ENCODE measurements around the gene SAMD4A. TPM values are rescaled to one million over a fixed set of nuclear protein-coding genes. Genes with fewer than 3 reads are reported as not detected.

Gene SAMD4A
- total and polyA plus RNA-seq, 2 donors (not counting 1 experiment from before 2014, with no cell fraction given): 9.3 to 39.8 TPM

DNA sequence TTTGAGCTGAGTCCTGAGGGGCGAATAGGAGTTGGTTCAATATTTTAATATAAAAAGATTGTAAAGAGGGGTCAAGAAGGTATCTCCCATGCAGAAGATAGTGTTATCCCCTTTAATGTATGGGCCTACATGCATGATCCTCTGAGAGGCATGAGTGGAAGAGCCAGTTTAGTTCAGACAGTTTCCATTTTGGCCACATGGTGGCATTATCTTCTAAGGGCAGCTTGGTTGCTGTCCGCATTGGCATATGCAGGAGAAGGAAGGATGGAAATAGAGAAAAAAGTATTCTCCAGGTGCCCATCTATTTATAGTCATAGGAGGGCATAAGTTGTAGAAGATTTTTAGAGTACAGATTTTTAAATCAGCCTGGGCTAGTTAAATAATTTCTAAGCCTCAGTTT is 5.4 kb downstream of the SAMD4A start:
- Histone ChIP-seq H3K9me3 (ENCODE audit: control insufficient read depth, insufficient read depth, low read depth, low read length) (no peaks in the 10 kb centered on the region), H3K4me1 (ENCODE audit: control insufficient read depth, extremely low read depth, insufficient read depth, low read length) (peaks cover 26% of the 10 kb centered on the region), H3K4me3 (replicated peaks in 1 of 4; ENCODE audit: control extremely low read depth in 1 of 4, insufficient read depth in 1 of 4, low read depth in 3 of 4, low read length in 4 of 4) (no peak overlapping the region), H3K27ac (ENCODE audit: insufficient read depth, low read length) (no peak overlapping the region), H3K4me2 (ENCODE audit: extremely low read depth, insufficient read depth, low read length) (no peak overlapping the region), H3K36me3 (ENCODE audit: control insufficient read depth, insufficient read depth, low read length) (peaks cover 9% of the 10 kb centered on the region), H3K27me3 (ENCODE audit: control insufficient read depth, insufficient read depth, low read length) (no peaks in the 10 kb centered on the region), H2AFZ (ENCODE audit: low read length) (no peak overlapping the region), H3K9ac (ENCODE audit: insufficient read depth, low read length) (no peak overlapping the region), H3K79me2 (ENCODE audit: control insufficient read depth, insufficient read depth, low read length) (peaks cover 95% of the 10 kb centered on the region), H4K20me1 (ENCODE audit: control insufficient read depth, extremely low read depth, insufficient read depth, low read length) (no peaks in the 10 kb centered on the region)
- DNase-seq (ENCODE audit: low read depth in 2 of 2): peak in 1 of 2 donors; percentile 58
- TF ChIP-seq, protein P1, sequence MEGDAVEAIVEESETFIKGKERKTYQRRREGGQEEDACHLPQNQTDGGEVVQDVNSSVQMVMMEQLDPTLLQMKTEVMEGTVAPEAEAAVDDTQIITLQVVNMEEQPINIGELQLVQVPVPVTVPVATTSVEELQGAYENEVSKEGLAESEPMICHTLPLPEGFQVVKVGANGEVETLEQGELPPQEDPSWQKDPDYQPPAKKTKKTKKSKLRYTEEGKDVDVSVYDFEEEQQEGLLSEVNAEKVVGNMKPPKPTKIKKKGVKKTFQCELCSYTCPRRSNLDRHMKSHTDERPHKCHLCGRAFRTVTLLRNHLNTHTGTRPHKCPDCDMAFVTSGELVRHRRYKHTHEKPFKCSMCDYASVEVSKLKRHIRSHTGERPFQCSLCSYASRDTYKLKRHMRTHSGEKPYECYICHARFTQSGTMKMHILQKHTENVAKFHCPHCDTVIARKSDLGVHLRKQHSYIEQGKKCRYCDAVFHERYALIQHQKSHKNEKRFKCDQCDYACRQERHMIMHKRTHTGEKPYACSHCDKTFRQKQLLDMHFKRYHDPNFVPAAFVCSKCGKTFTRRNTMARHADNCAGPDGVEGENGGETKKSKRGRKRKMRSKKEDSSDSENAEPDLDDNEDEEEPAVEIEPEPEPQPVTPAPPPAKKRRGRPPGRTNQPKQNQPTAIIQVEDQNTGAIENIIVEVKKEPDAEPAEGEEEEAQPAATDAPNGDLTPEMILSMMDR (conservative IDR thresholded peaks at IDR 0.05 in 1 of 2, IDR thresholded peaks at IDR 0.05 in 1 of 2; ENCODE audit: low read depth in 1 of 2, low read length in 2 of 2): peak; percentile 39 to 50
- TF ChIP-seq EZH2 (IDR thresholded peaks at IDR 0.05; ENCODE audit: low read length, missing control alignments): no peak

DNA sequence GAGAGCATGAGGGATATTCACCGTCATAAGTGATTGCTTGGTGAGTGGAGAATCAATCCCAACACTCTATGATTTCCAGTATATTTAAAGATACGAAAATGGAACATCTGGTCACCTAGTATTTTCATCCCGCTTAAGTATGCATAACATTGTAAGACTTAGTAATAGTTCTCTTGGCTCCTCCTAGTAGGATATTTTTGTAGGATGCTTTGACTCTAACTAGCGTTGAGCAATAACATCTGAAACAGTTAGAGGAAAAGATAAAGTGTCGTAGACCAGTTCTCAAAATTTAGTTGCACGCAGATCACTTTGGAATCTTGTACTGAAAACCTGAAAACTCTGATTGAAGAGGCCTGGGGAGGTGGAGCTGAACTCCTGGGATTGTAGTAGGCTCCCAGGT is 7.6 kb downstream of the SAMD4A start:
- H3K9me3 ChIP-seq (ENCODE audit: control insufficient read depth, insufficient read depth, low read depth, low read length): no peaks in the 10 kb centered on the region
- H3K4me1 ChIP-seq (ENCODE audit: control insufficient read depth, extremely low read depth, insufficient read depth, low read length): peaks cover 37% of the 10 kb centered on the region
- H3K9ac ChIP-seq (ENCODE audit: insufficient read depth, low read length): no peak overlapping the region
- no peak for TF ChIP-seq EZH2 (IDR thresholded peaks at IDR 0.05; ENCODE audit: low read length, missing control alignments)
- TF ChIP-seq, protein P1 (conservative IDR thresholded peaks at IDR 0.05 in 1 of 2, IDR thresholded peaks at IDR 0.05 in 1 of 2; ENCODE audit: low read depth in 1 of 2, low read length in 2 of 2): no peak
- no peak overlapping the region for H3K27ac ChIP-seq (ENCODE audit: insufficient read depth, low read length)
- H3K79me2 ChIP-seq (ENCODE audit: control insufficient read depth, insufficient read depth, low read length): peaks cover 95% of the 10 kb centered on the region
- peaks cover 11% of the 10 kb centered on the region for H3K36me3 ChIP-seq (ENCODE audit: control insufficient read depth, insufficient read depth, low read length)
- no peak for DNase-seq (ENCODE audit: low read depth in 2 of 2)
- no peak overlapping the region for H2AFZ ChIP-seq (ENCODE audit: low read length)
- no peaks in the 10 kb centered on the region for H4K20me1 ChIP-seq (ENCODE audit: control insufficient read depth, extremely low read depth, insufficient read depth, low read length)
- H3K4me3 ChIP-seq (replicated peaks in 1 of 4; ENCODE audit: control extremely low read depth in 1 of 4, insufficient read depth in 1 of 4, low read depth in 3 of 4, low read length in 4 of 4): no peak overlapping the region
- H3K4me2 ChIP-seq (ENCODE audit: extremely low read depth, insufficient read depth, low read length): no peak overlapping the region
- no peaks in the 10 kb centered on the region for H3K27me3 ChIP-seq (ENCODE audit: control insufficient read depth, insufficient read depth, low read length)

DNA sequence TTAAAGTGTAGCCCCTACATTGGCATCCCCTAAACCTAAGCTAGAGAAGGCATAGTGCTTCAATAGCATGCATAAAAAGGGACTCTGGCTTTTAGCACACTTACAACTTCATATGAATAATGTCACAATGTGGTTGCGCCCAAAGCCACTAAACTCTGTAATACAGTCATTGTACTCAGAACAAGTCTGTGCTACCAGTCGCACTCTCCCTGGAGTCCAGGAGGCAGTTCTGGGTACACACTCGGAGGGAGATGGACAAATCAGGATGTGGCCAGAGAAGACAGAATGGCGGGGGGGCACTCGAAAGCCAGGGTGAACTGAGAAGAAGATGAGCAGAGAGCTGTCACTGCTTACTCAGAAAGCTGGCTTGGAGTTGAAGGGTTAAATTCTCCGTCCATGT is 10.6 kb downstream of the SAMD4A start:
- Histone ChIP-seq H3K4me2 (ENCODE audit: extremely low read depth, insufficient read depth, low read length) (no peak overlapping the region), H3K27ac (ENCODE audit: insufficient read depth, low read length) (peak overlapping the region; percentile 46)

More for the DNA sequence above, 10.6 kb downstream of the SAMD4A start:
- H3K4me1 ChIP-seq (ENCODE audit: control insufficient read depth, extremely low read depth, insufficient read depth, low read length): peaks cover 27% of the 10 kb centered on the region
- TF ChIP-seq EZH2 (IDR thresholded peaks at IDR 0.05; ENCODE audit: low read length, missing control alignments): no peak
- TF ChIP-seq, protein P1 (conservative IDR thresholded peaks at IDR 0.05 in 1 of 2, IDR thresholded peaks at IDR 0.05 in 1 of 2; ENCODE audit: low read depth in 1 of 2, low read length in 2 of 2): no peak
- no peaks in the 10 kb centered on the region for H3K27me3 ChIP-seq (ENCODE audit: control insufficient read depth, insufficient read depth, low read length)
- H3K9me3 ChIP-seq (ENCODE audit: control insufficient read depth, insufficient read depth, low read depth, low read length): no peaks in the 10 kb centered on the region
- no peak for DNase-seq (ENCODE audit: low read depth in 2 of 2)
- peaks cover 9% of the 10 kb centered on the region for H3K36me3 ChIP-seq (ENCODE audit: control insufficient read depth, insufficient read depth, low read length)
- no peak overlapping the region for H3K9ac ChIP-seq (ENCODE audit: insufficient read depth, low read length)
- H4K20me1 ChIP-seq (ENCODE audit: control insufficient read depth, extremely low read depth, insufficient read depth, low read length): no peaks in the 10 kb centered on the region
- H3K4me3 ChIP-seq (replicated peaks in 1 of 4; ENCODE audit: control extremely low read depth in 1 of 4, insufficient read depth in 1 of 4, low read depth in 3 of 4, low read length in 4 of 4): no peak overlapping the region
- H2AFZ ChIP-seq (ENCODE audit: low read length): no peak overlapping the region
- H3K79me2 ChIP-seq (ENCODE audit: control insufficient read depth, insufficient read depth, low read length): peaks cover 98% of the 10 kb centered on the region

All from fibroblast of lung (primary cell).